NCI-H187 (cell line): Measurements from ENCODE around the gene ACD.

Experiments used
- DNase-seq, 2 experiments: peaks; one replicate each; lab custom pipeline; 2025; lab: John Stamatoyannopoulos, UW

ACD gene

DNA sequence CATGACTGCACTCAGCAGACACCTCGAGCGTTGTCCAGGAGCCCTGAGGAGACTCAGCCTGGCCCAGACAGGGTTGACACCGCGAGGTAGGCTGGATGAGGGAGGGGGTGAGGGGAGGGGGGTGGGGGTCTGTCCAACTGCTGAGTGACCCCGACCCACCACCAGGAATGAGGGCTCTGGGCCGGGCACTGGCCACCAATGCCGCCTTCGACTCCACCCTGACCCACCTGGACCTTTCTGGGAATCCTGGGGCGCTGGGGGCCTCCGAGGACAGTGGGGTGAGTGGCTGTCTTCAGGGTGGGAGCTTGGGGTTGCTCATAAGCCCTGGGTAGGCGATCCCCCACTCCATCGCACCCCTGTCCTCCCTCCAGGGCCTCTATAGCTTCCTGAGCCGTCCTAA lies 12.4 kb downstream of the ACD start:
- DNase-seq: no peak

DNA sequence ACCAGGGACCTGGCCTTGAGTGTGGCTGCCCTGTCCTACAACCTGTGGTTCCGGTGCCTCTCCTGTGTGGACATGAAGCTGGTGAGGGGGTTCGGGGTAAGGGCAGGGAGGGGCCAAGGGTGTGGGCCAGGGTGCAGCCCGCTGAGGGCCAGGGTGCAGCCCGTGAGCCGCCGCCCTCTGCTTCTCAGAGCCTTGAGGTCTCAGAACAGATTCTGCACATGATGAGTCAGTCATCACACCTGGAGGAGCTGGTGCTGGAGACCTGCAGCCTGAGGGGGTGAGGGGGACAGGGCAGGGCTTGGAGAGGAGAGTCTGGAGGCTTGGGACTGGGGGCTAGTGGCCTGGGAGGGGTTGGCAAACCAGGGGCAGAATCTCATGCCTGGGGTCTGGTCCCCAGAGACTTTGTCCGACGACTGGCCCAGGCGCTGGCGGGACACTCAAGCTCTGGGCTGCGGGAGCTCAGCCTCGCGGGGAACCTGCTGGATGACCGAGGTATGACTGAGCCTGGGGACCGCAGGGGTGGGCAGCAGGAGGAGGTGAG lies 12.9 kb downstream of the ACD start:
- DNase-seq: no peak

DNA sequence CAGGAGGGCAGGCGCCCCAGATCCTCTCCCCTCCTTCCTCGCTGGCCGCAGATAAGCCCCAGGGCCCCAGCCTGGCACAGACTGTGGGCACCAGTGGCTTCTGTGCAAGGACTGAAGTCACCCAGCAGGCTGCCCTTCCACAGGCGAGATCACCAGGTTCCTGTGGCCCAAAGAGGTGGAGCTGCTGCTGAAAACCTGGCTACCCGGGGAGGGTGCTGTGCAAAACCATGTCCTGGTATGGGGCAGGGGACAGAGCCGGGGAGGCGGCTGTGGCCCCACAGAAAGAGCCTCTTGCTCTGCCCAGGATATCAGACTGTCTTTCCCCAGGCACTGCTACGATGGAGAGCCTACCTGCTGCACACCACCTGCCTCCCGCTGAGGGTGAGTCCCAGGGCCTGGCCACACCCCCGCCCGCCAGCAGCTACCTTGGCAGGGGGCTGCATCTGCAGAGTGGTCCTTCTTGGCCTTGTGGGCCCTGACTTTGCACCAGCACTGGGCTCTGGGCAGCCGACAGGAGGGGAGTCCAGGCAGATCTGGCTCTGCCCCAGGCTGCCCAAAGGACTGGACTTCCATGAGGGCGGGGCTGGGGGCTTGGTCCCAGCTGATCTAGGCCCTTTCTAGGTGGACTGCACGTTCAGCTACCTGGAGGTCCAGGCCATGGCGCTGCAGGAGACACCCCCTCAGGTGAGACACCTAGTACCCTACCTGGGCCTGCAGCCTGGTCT lies 14.5 kb downstream of the ACD start:
- no peak for DNase-seq

DNA sequence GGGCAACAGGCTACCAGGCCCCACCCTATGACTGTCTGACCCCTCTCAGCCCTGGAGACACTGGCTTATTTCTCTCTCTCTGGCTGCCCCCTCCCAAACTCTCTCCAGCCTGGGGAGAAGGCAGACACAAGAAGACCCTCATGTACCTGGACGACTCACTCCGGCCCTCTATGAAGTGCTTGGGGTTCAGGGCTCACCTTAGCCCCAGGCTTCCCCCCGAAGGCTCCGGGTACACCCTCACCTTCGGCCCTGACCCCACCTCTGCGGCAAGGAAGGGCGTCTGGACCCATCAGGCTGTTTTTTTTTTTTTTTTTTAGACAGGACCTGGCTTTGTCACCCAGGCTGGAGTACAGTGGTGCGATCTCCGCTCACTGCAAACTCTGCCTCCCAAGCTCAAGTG lies 16.0 kb downstream of the ACD start:
- DNase-seq: no peak

DNA sequence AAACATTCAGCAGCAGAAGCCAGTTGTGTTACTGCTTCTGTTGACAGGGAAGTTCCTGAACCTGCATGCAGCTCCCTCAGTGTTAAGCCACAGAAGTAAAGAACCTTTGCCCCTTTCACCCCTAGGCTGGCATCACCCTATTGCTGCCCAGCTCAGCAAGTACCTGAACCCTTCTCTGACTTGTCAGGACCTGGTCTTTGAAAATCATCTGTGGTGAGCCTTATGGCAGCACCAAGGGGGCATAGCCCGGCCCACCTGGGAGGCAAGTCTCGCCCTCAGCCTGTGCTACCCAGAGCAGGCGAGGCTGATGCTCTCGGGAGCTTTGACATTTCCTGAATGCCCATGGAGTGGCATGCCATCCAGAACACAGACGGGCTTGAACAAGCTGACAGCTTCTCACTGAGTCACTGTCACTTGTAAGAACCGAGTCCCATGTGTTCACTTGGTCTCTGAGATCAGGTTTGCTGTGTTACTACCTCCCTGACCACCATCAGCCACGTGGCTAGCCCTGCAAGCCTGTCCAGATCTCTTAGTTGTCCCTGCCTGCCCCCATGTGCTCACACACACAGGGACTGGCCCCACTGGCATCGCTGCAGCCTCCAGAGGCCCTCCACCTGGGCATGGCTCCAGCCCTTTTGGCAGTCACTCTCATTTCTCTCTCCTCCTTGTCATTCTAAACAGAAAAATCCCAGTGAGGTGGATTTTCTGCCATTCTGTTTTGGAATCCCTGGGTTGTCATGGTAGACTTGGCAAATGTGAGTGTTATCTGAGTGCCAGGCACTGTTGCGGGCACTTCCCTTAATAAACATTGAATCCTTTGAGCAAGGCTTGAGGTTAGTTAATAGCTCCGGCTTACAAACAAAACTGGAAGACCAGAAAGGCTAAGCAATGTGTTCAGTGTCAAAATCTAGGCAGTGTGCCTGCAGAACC lies 18.0 kb downstream of the ACD start:
- DNase-seq: no peak

DNA sequence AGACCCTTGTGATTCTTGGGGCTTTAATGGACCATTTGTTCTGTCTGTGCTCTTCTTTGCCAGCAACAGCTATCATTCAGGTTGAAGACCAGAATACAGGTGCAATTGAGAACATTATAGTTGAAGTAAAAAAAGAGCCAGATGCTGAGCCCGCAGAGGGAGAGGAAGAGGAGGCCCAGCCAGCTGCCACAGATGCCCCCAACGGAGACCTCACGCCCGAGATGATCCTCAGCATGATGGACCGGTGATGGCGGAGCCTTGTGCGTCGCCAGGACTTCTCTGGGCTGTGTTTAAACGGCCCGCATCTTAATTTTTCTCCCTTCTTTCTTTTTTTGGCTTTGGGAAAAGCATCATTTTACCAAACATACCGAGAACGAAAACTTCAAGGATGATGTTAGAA lies 22.4 kb downstream of the ACD start:
- DNase-seq: no peak

DNA sequence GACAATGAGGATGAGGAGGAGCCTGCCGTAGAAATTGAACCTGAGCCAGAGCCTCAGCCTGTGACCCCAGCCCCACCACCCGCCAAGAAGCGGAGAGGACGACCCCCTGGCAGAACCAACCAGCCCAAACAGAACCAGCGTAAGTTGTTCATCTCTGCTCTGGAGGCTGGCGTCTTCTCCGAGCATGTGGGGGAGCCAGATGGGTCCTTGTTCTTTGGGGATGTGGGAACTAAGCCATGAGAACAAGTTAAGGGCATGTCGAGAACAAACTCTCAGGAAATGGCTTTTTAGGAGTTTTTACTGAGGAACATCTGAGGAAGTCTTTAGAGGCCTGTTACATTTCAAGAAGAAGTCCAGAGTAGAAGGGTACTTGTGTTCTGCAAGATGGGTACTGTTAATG lies 23.3 kb downstream of the ACD start:
- no peak for DNase-seq

DNA sequence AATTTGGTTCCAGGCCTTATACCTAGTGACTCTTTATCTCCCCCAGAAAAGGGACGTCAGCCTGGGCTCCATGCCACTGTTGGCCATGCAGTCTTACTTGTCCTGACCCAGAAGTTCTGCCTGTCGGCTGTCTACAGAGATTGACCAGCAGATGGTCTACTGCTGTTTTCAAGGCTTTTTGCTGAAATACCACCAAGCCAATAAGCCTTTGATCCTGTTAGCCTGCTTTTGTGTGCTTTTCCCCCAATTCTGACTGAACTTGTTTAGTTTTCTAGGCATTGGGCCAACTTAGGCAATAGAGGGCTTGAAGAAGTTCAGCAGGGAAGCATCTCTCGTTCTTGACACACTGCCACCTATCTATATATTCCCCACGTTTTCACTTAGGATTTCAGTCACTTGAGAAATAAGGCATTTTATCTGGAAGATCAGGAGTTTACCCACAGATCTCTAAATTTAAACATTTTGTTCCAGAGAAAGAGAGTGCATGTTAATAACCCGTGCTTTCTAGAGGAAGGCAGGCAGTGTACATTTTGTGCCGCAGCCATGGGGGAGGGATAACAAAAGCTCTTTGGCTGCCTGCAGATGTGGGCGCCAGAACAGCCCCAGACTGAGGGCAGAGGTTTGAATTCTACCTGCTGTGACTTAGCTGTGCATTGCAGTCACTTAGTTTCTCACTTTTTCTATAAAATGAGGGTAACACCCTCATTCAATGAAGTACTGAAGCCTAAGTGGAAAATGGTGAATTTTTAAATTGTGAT lies 27.5 kb downstream of the ACD start:
- no peak for DNase-seq

DNA sequence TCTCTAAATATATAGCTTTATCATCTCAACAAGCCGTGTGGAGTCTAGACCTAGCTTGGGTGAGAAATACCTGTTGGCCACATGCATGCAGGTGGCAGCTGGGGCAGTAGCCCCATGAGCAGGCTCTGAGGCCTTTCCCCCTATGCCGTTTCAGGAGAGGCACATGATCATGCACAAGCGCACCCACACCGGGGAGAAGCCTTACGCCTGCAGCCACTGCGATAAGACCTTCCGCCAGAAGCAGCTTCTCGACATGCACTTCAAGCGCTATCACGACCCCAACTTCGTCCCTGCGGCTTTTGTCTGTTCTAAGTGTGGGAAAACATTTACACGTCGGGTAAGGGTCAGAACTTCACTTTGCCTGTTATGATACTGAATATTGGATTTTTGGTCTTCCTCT lies 31.8 kb downstream of the ACD start:
- no peak for DNase-seq

DNA sequence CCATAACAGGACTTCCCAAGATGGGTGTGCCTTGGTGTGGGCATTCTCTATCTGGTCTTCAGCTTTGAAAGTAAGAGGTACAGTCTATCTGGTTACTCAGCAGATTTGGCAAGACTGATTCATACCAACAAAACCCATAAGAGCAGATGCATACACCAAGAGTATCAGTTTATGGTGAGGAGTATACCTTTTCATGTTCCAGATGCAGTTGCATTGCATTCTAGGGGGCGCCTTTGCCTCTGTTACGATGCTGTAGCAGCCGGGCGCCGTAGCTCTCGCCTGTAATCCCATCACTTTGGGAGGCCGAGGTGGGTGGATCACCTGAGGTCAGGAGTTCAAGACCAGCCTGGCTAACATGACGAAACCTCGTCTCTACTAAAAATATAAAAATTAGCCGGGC lies 46.3 kb downstream of the ACD start:
- no peak for DNase-seq

DNA sequence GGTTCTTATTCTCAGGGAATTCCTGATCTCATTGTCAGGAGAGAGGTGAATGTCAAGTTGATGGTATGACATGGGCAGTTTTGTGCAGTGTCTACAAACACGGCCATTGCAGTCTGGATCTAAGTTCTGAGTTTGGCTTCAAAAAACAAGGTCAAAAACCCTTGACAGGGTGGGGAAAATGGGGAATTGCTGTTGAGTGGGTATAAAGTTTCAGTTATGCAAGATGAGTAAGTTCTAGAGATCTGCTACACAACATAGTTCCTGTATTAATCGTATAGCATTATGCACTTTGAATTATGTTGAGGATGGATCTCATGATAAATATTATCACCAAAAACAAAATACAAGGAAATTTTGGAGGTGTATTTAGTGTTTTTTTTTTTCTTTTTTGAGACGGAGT lies 51.7 kb downstream of the ACD start:
- DNase-seq: no peak
